ENCODE measurements around the gene PPP1R7. TPM values are rescaled to one million over a fixed set of nuclear protein-coding genes. Genes with fewer than 3 reads are reported as not detected.

The PPP1R7 gene
- total RNA-seq, 1 donor: 46.7 TPM

- Histone ChIP-seq H3K27me3 (ENCODE audit: insufficient read depth, low read length) (no peaks in the 10 kb centered on the region), H3K4me3 (ENCODE audit: insufficient read depth, low read length) (no peak overlapping the region), H3K36me3 (ENCODE audit: insufficient read depth, low read length) (no peaks in the 10 kb centered on the region), H3K27ac (ENCODE audit: low read depth, low read length) (no peak overlapping the region), H3K9me3 (ENCODE audit: low read depth, low read length) (no peaks in the 10 kb centered on the region), H4K20me1 (ENCODE audit: insufficient read depth, low read length) (no peaks in the 10 kb centered on the region), H2AFZ (ENCODE audit: low read length) (no peak overlapping the region), H3K4me1 (ENCODE audit: insufficient read depth, low read length) (no peaks in the 10 kb centered on the region), H3K4me2 (ENCODE audit: insufficient read depth, low read length) (no peak overlapping the region), H3K79me2 (ENCODE audit: insufficient read depth, low read length) (no peaks in the 10 kb centered on the region)
- no peak for TF ChIP-seq CTCF (IDR thresholded peaks at IDR 0.05; ENCODE audit: extremely low read depth, low read depth, low read length)
- DNase-seq (ENCODE audit: insufficient read length, low spot score, missing footprints): no peak
These were observed 57.4 kb downstream of the PPP1R7 start for GRCh38 chr2:241207641-241208040.

- Histone ChIP-seq H3K4me1 (ENCODE audit: insufficient read depth, low read length) (no peaks in the 10 kb centered on the region), H3K79me2 (ENCODE audit: insufficient read depth, low read length) (no peaks in the 10 kb centered on the region), H3K27me3 (ENCODE audit: insufficient read depth, low read length) (no peaks in the 10 kb centered on the region), H3K4me3 (ENCODE audit: insufficient read depth, low read length) (no peak overlapping the region), H3K36me3 (ENCODE audit: insufficient read depth, low read length) (no peaks in the 10 kb centered on the region), H3K4me2 (ENCODE audit: insufficient read depth, low read length) (no peak overlapping the region), H2AFZ (ENCODE audit: low read length) (no peak overlapping the region), H4K20me1 (ENCODE audit: insufficient read depth, low read length) (no peaks in the 10 kb centered on the region), H3K27ac (ENCODE audit: low read depth, low read length) (no peak overlapping the region), H3K9me3 (ENCODE audit: low read depth, low read length) (no peaks in the 10 kb centered on the region)
- TF ChIP-seq CTCF (IDR thresholded peaks at IDR 0.05; ENCODE audit: extremely low read depth, low read depth, low read length): no peak
- no peak for DNase-seq (ENCODE audit: insufficient read length, low spot score, missing footprints)
These were observed 57.8 kb downstream of the PPP1R7 start for GRCh38 chr2:241208058-241208457.

- Histone ChIP-seq H3K79me2 (ENCODE audit: insufficient read depth, low read length) (no peaks in the 10 kb centered on the region), H3K4me1 (ENCODE audit: insufficient read depth, low read length) (no peaks in the 10 kb centered on the region), H4K20me1 (ENCODE audit: insufficient read depth, low read length) (no peaks in the 10 kb centered on the region), H3K27ac (ENCODE audit: low read depth, low read length) (no peak overlapping the region), H3K4me3 (ENCODE audit: insufficient read depth, low read length) (no peak overlapping the region), H3K9me3 (ENCODE audit: low read depth, low read length) (no peaks in the 10 kb centered on the region), H3K36me3 (ENCODE audit: insufficient read depth, low read length) (no peaks in the 10 kb centered on the region), H3K4me2 (ENCODE audit: insufficient read depth, low read length) (no peak overlapping the region), H3K27me3 (ENCODE audit: insufficient read depth, low read length) (peaks cover 1% of the 10 kb centered on the region), H2AFZ (ENCODE audit: low read length) (no peak overlapping the region)
- DNase-seq (ENCODE audit: insufficient read length, low spot score, missing footprints): no peak
- no peak for TF ChIP-seq CTCF (IDR thresholded peaks at IDR 0.05; ENCODE audit: extremely low read depth, low read depth, low read length)
These were observed 59.0 kb downstream of the PPP1R7 start for GRCh38 chr2:241209271-241209670.

- no peaks in the 10 kb centered on the region for H3K4me1 ChIP-seq (ENCODE audit: insufficient read depth, low read length)
- no peak for TF ChIP-seq CTCF (IDR thresholded peaks at IDR 0.05; ENCODE audit: extremely low read depth, low read depth, low read length)
- H3K4me2 ChIP-seq (ENCODE audit: insufficient read depth, low read length): no peak overlapping the region
- no peaks in the 10 kb centered on the region for H3K79me2 ChIP-seq (ENCODE audit: insufficient read depth, low read length)
- no peak for DNase-seq (ENCODE audit: insufficient read length, low spot score, missing footprints)
- no peak overlapping the region for H2AFZ ChIP-seq (ENCODE audit: low read length)
- H4K20me1 ChIP-seq (ENCODE audit: insufficient read depth, low read length): no peaks in the 10 kb centered on the region
- H3K27me3 ChIP-seq (ENCODE audit: insufficient read depth, low read length): peaks cover 6% of the 10 kb centered on the region
- H3K36me3 ChIP-seq (ENCODE audit: insufficient read depth, low read length): no peaks in the 10 kb centered on the region
- H3K27ac ChIP-seq (ENCODE audit: low read depth, low read length): no peak overlapping the region
- H3K4me3 ChIP-seq (ENCODE audit: insufficient read depth, low read length): no peak overlapping the region
- no peaks in the 10 kb centered on the region for H3K9me3 ChIP-seq (ENCODE audit: low read depth, low read length)
These were observed 61.0 kb downstream of the PPP1R7 start for GRCh38 chr2:241211276-241211675.

All from osteoblast (primary cell).